ENCODE measurements around the gene KCNJ15.
"Not testable (repeated sequence)": the region's sequence is repeated elsewhere in the genome, so short reads cannot be mapped to it uniquely, and the experiment has no call there.

KCNJ15 gene

GRCh38 chr21:38244885-38245869, 11.6 kb upstream of the KCNJ15 start:
- DNase-seq = no peak

GRCh38 chr21:38246511-38246910, 10.3 kb upstream of the KCNJ15 start:
- DNase-seq = no peak

GRCh38 chr21:38247054-38247453, 9.7 kb upstream of the KCNJ15 start:
- DNase-seq = not testable (repeated sequence)

GRCh38 chr21:38247738-38248510, 8.9 kb upstream of the KCNJ15 start:
- DNase-seq = no peak

GRCh38 chr21:38249256-38249655, 7.5 kb upstream of the KCNJ15 start:
- no peak for DNase-seq

GRCh38 chr21:38249696-38250278, 7.0 kb upstream of the KCNJ15 start:
- DNase-seq = no peak

- no peak for DNase-seq
Measured at GRCh38 chr21:38250991-38251418, 5.8 kb upstream of the KCNJ15 start.

- DNase-seq = no peak
Measured at GRCh38 chr21:38254970-38255369, 1.8 kb upstream of the KCNJ15 start.

- no peak for DNase-seq
Measured at GRCh38 chr21:38255571-38256117, 1.1 kb upstream of the KCNJ15 start.

- DNase-seq = no peak
Measured at GRCh38 chr21:38257667-38258066, 876 bp downstream of the KCNJ15 start.

- no peak for DNase-seq
Measured at GRCh38 chr21:38258521-38259485, 2.0 kb downstream of the KCNJ15 start.

- no peak for DNase-seq
Measured at GRCh38 chr21:38259665-38260064, 2.9 kb downstream of the KCNJ15 start.

- no peak for DNase-seq
Measured at GRCh38 chr21:38260426-38260825, 3.6 kb downstream of the KCNJ15 start.

- DNase-seq = no peak
Measured at GRCh38 chr21:38261851-38262250, 5.1 kb downstream of the KCNJ15 start.

GRCh38 chr21:38263493-38263892, 6.7 kb downstream of the KCNJ15 start:
- no peak for DNase-seq

GRCh38 chr21:38264571-38264970, 7.8 kb downstream of the KCNJ15 start:
- DNase-seq = no peak

- DNase-seq = no peak
Measured at GRCh38 chr21:38265166-38265565, 8.4 kb downstream of the KCNJ15 start.

- DNase-seq = no peak
Measured at GRCh38 chr21:38266732-38267131, 9.9 kb downstream of the KCNJ15 start.

GRCh38 chr21:38267136-38267755, 10.5 kb downstream of the KCNJ15 start:
- DNase-seq = no peak

- no peak for DNase-seq
Measured at GRCh38 chr21:38267991-38268863, 11.4 kb downstream of the KCNJ15 start.

Measured in NCI-H1105 (cell line).